Thyroid gland (tissue), 4 donors: Measurements from ENCODE around the gene LIN28A. TPM values are rescaled to one million over a fixed set of nuclear protein-coding genes. Genes with fewer than 3 reads are reported as not detected.

ENCODE experiments used
- DNase-seq, 2 donors: peaks; one replicate each; pipeline ENCODE4 v3.0.0-alpha.2; 2019
- H3K27ac ChIP-seq, 3 donors: fragments of 200-600 bp; sonication (generic); 1 replicate in 2 of 3; 2 replicates in 1 of 3; pipeline ENCODE4 v1.5.1; 2016 to 2019; ENCODE audit warnings: mild to moderate bottlenecking in 1 of 3, moderate library complexity in 1 of 3
- H3K27me3 ChIP-seq: fragments of 200-600 bp; sonication (generic); one replicate; pipeline ENCODE4 v1.5.1; 2019
- H3K36me3 ChIP-seq, 2 donors: fragments of 200-600 bp; sonication (generic); one replicate each; pipeline ENCODE4 v1.5.1; 2016 to 2019
- H3K4me1 ChIP-seq, 2 donors: fragments of 200-600 bp; sonication (generic); one replicate each; pipeline ENCODE4 v1.5.1; 2017 to 2019
- H3K4me3 ChIP-seq, 3 donors: fragments of 200-600 bp; sonication (generic); replicated peaks in 1 of 3; 1 replicate in 2 of 3; 2 replicates in 1 of 3; pipeline ENCODE4 v1.5.1; 2016; ENCODE audit warnings: mild to moderate bottlenecking in 1 of 3
- H3K9me3 ChIP-seq: fragments of 200-600 bp; sonication (generic); one replicate; pipeline ENCODE4 v1.5.1; 2017
- POLR2A ChIP-seq, 2 donors: fragments of 450-650 bp; IDR thresholded peaks; one replicate each; pipeline ENCODE4 v1.6.1; 2017; ENCODE audit warnings: antibody characterized with exemption in 2 of 2, mild to moderate bottlenecking in 2 of 2, moderate library complexity in 1 of 2
- WGBS, 2 donors: methylation state at CpG; one replicate each; pipeline ENCODE4 v1.1.5; 2017; 5-methylcytosine and 5-hydroxymethylcytosine counted together
- intact Hi-C: fragments of 100-400 bp; cut with DNase I; formaldehyde crosslinking; loops from one replicate; pipeline ENCODE4 v1.15.1; 2023
- total RNA-seq, 4 donors: library from RNA; depleted of rRNA; stranded (reverse); fragments of >200 nt; gene quantifications; one replicate each; pipeline ENCODE4 v1.2.3, GENCODE V29; 2016
- TF ChIP-seq, protein P1 (sequence below), 6 experiments: fragments of 200-600 bp in 3 of 6; fragments of 450-650 bp in 3 of 6; sonication (generic) in 3 of 6; IDR thresholded peaks; one replicate each; pipeline ENCODE4 v1.5.1; 2016 to 2019; ENCODE audit warnings: antibody characterized with exemption in 6 of 6, mild to moderate bottlenecking in 2 of 6, inconsistent platforms in 1 of 6, moderate library complexity in 1 of 6

The LIN28A gene
- total RNA-seq, 4 donors from 2014 or later, result not detected

DNA sequence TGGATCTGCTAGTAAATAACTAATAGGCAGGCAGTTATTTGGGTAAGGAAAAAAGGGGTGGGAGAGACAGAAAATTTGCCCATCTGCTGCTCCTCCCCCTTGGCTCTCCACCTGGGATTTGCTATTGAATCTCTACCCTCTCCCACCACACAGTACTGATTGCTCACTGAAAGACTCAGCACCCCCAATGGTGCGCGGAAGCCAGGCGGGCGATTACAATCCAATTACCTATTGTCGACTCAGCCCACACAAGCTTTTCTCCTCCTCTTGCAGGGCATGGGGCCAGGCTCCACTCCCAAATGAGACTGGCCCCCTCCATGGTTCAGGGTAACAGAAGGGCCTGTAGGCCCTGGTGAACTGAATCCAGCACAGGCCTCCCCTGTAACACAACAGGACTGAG is 58.9 kb downstream of the LIN28A start:
- Histone ChIP-seq H3K9me3 (no peaks in the 10 kb centered on the region), H3K27me3 (no peaks in the 10 kb centered on the region), H3K27ac (no peak overlapping the region), H3K4me3 (no peak overlapping the region), H3K4me1 (peaks cover 15 to 24% of the 10 kb centered on the region in 2 donors), H3K36me3 (peaks cover 25 to 26% of the 10 kb centered on the region in 2 donors)
- no peak for TF ChIP-seq POLR2A (IDR thresholded peaks at IDR 0.05)
- TF ChIP-seq, protein P1, sequence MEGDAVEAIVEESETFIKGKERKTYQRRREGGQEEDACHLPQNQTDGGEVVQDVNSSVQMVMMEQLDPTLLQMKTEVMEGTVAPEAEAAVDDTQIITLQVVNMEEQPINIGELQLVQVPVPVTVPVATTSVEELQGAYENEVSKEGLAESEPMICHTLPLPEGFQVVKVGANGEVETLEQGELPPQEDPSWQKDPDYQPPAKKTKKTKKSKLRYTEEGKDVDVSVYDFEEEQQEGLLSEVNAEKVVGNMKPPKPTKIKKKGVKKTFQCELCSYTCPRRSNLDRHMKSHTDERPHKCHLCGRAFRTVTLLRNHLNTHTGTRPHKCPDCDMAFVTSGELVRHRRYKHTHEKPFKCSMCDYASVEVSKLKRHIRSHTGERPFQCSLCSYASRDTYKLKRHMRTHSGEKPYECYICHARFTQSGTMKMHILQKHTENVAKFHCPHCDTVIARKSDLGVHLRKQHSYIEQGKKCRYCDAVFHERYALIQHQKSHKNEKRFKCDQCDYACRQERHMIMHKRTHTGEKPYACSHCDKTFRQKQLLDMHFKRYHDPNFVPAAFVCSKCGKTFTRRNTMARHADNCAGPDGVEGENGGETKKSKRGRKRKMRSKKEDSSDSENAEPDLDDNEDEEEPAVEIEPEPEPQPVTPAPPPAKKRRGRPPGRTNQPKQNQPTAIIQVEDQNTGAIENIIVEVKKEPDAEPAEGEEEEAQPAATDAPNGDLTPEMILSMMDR (IDR thresholded peaks at IDR 0.05), result no peak
- intact Hi-C loops, result no loop called here
- whole genome bisulfite sequencing, 2 donors, result 90 to 92% methylated on average over 5 of the region's 5 CpGs
- no peak for DNase-seq

DNA sequence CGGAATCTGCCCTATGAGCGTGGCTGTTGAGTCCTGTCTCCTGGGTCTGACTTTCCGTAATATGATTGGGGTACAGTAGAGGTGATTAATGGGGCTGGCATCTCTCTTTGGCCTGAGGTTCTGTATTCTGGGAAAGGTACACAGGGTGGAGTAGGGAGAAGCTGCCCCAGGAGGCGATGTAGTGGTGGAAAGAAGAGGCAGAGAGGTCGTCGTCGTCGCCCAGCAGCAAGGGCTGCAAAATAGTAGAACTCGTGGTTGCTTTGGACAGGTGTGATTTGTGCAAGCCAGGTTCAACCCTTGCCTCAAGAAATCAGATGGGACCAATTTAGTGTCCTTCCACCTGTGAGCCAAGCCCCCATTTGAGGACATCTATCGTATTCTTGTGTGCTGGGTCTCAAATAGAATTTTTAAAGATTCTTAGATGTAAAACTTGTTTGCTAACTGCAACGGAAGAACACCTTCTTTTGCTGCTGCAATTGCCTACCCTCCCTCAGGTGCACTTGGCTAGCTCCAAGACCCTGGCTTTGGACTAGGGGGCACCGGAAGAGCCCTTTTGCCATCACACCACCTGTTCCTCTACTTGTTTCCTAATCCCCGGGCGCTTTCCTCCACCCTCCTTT is 60.4 kb downstream of the LIN28A start:
- no peaks in the 10 kb centered on the region for H3K9me3 ChIP-seq
- WGBS, 2 donors, result 43 to 46% methylated on average over 14 of the region's 14 CpGs
- intact Hi-C loops, result loop anchor here (5.0 kb wide), 1 partner anchor 34 kb away; no protein-coding TSS in a partner anchor
- TF ChIP-seq, protein P1 (IDR thresholded peaks at IDR 0.05), result no peak
- TF ChIP-seq POLR2A (IDR thresholded peaks at IDR 0.05), result no peak
- DNase-seq, result no peak
- no peak overlapping the region for H3K27ac ChIP-seq
- peaks cover 19 to 20% of the 10 kb centered on the region in 2 donors for H3K36me3 ChIP-seq
- H3K4me1 ChIP-seq, result peaks cover 15 to 26% of the 10 kb centered on the region in 2 donors
- no peaks in the 10 kb centered on the region for H3K27me3 ChIP-seq
- H3K4me3 ChIP-seq, result peak overlapping the region in 1 of 3 donors; percentile 99

DNA sequence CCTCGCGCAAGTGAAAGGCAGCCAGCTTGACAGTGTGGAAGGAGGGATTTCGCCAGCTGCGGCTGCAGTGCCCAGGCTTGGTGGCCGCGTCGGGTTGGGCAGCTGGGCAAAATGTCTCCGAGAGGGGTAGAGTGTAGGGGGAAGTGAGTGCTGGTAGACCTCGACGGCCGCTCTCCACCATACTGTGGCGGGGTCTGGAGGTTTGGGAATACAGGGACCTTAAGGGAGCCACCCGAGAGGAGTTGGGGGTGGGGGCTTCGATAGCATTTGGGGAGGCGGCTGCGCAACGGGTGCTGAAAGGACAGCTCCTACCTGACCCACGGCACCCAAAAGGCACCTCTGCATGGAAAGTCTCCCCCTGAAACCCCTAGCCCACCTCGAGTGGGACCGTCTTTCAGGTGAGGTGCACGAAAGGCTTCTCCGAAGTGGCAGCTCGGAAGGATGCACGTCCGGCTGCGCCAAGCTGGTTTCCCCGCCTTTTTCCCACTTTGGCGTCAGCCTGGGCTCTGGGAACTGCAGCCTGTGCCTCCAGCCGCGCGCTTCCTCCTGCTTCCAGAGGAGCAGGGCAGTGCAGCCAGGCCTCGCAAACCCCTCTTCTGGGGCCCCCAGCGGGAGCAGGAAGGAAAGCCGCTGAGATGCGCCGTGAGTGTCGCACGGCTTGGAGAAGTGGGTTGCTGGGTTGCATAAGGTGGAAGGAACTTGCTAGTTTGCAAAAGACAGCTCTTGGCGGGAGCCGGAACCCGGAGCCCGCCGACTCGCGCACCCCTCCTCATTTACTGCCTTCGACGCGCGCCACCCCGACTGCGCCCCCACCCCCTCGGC is 61.1 kb downstream of the LIN28A start:
- peaks cover 19 to 22% of the 10 kb centered on the region in 2 donors for H3K36me3 ChIP-seq
- no peaks in the 10 kb centered on the region for H3K9me3 ChIP-seq
- H3K27me3 ChIP-seq, result no peaks in the 10 kb centered on the region
- WGBS, 2 donors, result 0 to 1% methylated on average over 17 to 31 of the region's 52 CpGs
- peak overlapping the region; percentile 94 to 99 (median 98) for H3K4me3 ChIP-seq
- peaks cover 15 to 26% of the 10 kb centered on the region in 2 donors for H3K4me1 ChIP-seq
- TF ChIP-seq POLR2A (IDR thresholded peaks at IDR 0.05), result peak in 1 of 2 donors; percentile 5
- TF ChIP-seq, protein P1 (IDR thresholded peaks at IDR 0.05), result no peak
- peak; percentile 75 to 80 for DNase-seq
- peak overlapping the region; percentile 99 to 100 (median 100) for H3K27ac ChIP-seq
- intact Hi-C loops, result loop anchor here (5.0 kb wide), 1 partner anchor 34 kb away; no protein-coding TSS in a partner anchor

DNA sequence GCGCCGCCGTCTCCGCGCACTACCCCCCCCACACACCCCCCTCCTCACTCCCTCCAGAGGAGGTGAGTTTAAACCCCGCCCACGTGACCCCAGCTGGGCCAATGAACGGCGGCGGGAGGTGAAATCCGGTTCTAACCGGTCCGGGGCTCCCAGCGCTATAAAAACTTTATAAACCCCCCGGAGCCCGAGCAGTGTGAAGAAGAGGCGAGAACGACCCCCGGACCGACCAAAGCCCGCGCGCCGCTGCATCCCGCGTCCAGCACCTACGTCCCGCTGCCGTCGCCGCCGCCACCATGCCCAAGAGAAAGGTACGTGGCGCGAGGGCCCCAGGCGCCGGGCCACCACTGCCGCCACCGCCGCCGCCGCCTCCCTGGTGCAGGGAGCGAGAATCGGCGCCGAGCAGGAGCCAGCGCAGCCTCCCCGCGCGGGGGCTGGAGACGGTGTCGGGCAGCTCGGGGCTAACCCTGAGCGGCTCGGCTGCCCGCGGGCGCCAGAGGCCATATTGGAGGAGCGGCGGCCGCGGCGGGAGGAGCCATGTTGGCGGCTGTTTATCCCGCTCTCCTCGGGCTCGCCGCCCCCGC is 61.8 kb downstream of the LIN28A start, which contains the start of gene HMGN2:
TSS of gene HMGN2 (plus strand) at position 121 of the 581 bp plus-strand sequence. CDS start at position 294, 173 bp downstream.
- no peaks in the 10 kb centered on the region for H3K9me3 ChIP-seq
- H3K27ac ChIP-seq, result peak within 1 kb of the TSS; percentile 99 to 100 (median 100)
- WGBS, 2 donors, result 0% methylated on average over 1 to 2 of the region's 69 CpGs
- intact Hi-C loops, result loop anchor here (5.0 kb wide), 1 partner anchor 35 kb away; no protein-coding TSS in a partner anchor
- TF ChIP-seq, protein P1 (IDR thresholded peaks at IDR 0.05), result no peak
- peak; percentile 43 to 49 for TF ChIP-seq POLR2A (IDR thresholded peaks at IDR 0.05)
- H3K4me3 ChIP-seq, result peak within 1 kb of the TSS; percentile 94 to 99 (median 98)
- peaks cover 16 to 19% of the 10 kb centered on the region in 2 donors for H3K36me3 ChIP-seq
- no peaks in the 10 kb centered on the region for H3K27me3 ChIP-seq
- peak; percentile 93 for DNase-seq
- peaks cover 15 to 26% of the 10 kb centered on the region in 2 donors for H3K4me1 ChIP-seq
